GM10266 (cell line): ENCODE results near the gene NTM.

Experiments used
- DNase-seq: peaks from one replicate; pipeline ENCODE4 v3.0.0; 2012; ENCODE audit errors: extremely low spot score
- CTCF ChIP-seq: IDR thresholded peaks from 2 replicates; pipeline ENCODE4 v1.5.1; 2012; ENCODE audit warnings: mild to moderate bottlenecking, low read depth; ENCODE audit not compliant: control insufficient read depth, insufficient read depth; ENCODE audit errors: missing control alignments

The NTM gene

GRCh38 chr11:131810541-131810940 lies 440.1 kb downstream of the NTM start:
- no peak for TF ChIP-seq CTCF
- no peak for DNase-seq

GRCh38 chr11:131811383-131811782 lies 441.0 kb downstream of the NTM start:
- no peak for TF ChIP-seq CTCF
- no peak for DNase-seq

- no peak for TF ChIP-seq CTCF
- no peak for DNase-seq
Observed at GRCh38 chr11:131814108-131814507, 443.7 kb downstream of the NTM start.

- TF ChIP-seq CTCF: no peak
- no peak for DNase-seq
Observed at GRCh38 chr11:131815590-131815989, 445.2 kb downstream of the NTM start.

- no peak for TF ChIP-seq CTCF
- no peak for DNase-seq
Observed at GRCh38 chr11:131816051-131816450, 445.6 kb downstream of the NTM start.

GRCh38 chr11:131817687-131818188 lies 447.3 kb downstream of the NTM start:
- TF ChIP-seq CTCF: no peak
- no peak for DNase-seq

- DNase-seq: no peak
- TF ChIP-seq CTCF: no peak
Observed at GRCh38 chr11:131819865-131820264, 449.4 kb downstream of the NTM start.

GRCh38 chr11:131822506-131822905 lies 452.1 kb downstream of the NTM start:
- no peak for DNase-seq
- TF ChIP-seq CTCF: no peak
